GM13977 (cell line): ENCODE measurements around the gene MYO15B.

Experiments used
- DNase-seq: peaks from one replicate; pipeline ENCODE4 v3.0.0; 2012; ENCODE audit warnings: low spot score
- CTCF ChIP-seq: IDR thresholded peaks from 2 replicates; pipeline ENCODE4 v1.5.1; 2012; ENCODE audit warnings: mild to moderate bottlenecking, control low read depth; ENCODE audit not compliant: insufficient read depth; ENCODE audit errors: extremely low read depth, missing control alignments
- in situ Hi-C: fragments of 300-500 bp; cut with MboI; formaldehyde crosslinking; loops from one replicate; pipeline ENCODE4 v1.12.0; 2022; ENCODE audit warnings: low sequenced_read_pairs, low pct_unique_long_range_greater_than_20kb, mixed read lengths, inconsistent platforms; ENCODE audit not compliant: unreplicated experiment

The MYO15B gene

GRCh38 chr17:75552425-75553294 lies 34.9 kb upstream of the MYO15B start:
- DNase-seq = no peak
- no peak for TF ChIP-seq CTCF
- in situ Hi-C loops = no loop called here

- in situ Hi-C loops = no loop called here
- no peak for TF ChIP-seq CTCF
- DNase-seq = no peak
Measured at GRCh38 chr17:75553295-75554110, 34.1 kb upstream of the MYO15B start.

- TF ChIP-seq CTCF = no peak
- no peak for DNase-seq
- in situ Hi-C loops = no loop called here
Measured at GRCh38 chr17:75555679-75556153, 31.9 kb upstream of the MYO15B start.

GRCh38 chr17:75557075-75557851 lies 30.3 kb upstream of the MYO15B start:
- in situ Hi-C loops = no loop called here
- no peak for DNase-seq
- no peak for TF ChIP-seq CTCF

GRCh38 chr17:75557852-75558665 lies 29.5 kb upstream of the MYO15B start:
- no peak for DNase-seq
- in situ Hi-C loops = no loop called here
- TF ChIP-seq CTCF = no peak
